HCT116 (cell line): ENCODE results near the gene MRTFB.

Experiments used
- CEBPB ChIP-seq: IDR thresholded peaks from 2 replicates; pipeline ENCODE4 v1.6.1; 2012; ENCODE audit warnings: low read depth
- EZH2 ChIP-seq: fragments of 200-600 bp; sonication (generic); IDR thresholded peaks from 2 replicates; pipeline ENCODE4 v1.6.1; 2017; ENCODE audit warnings: antibody characterized with exemption, mixed run types
- EZH2phosphoT487 ChIP-seq: fragments of 200-600 bp; IDR thresholded peaks from 2 replicates; pipeline ENCODE4 v1.6.1; 2018; ENCODE audit warnings: antibody characterized with exemption, borderline replicate concordance
- JUND ChIP-seq: IDR thresholded peaks from 2 replicates; pipeline ENCODE4 v1.6.1; 2012
- POLR2A ChIP-seq: IDR thresholded peaks from 2 replicates; pipeline ENCODE4 v1.7.0; 2011; ENCODE audit warnings: borderline replicate concordance; ENCODE audit not compliant: insufficient read depth, insufficient read length; ENCODE audit errors: extremely low read depth
- POLR2AphosphoS5 ChIP-seq: IDR thresholded peaks from 2 replicates; pipeline ENCODE4 v1.6.1; 2011; ENCODE audit warnings: mild to moderate bottlenecking, low read depth, low read length, moderate library complexity
- RAD21 ChIP-seq: IDR thresholded peaks from 2 replicates; pipeline ENCODE4 v1.6.1; 2012; ENCODE audit warnings: low read depth, mild to moderate bottlenecking
- SP1 ChIP-seq: IDR thresholded peaks from 2 replicates; pipeline ENCODE4 v1.6.1; 2012; ENCODE audit warnings: low read depth
- TF ChIP-seq, protein P1 (sequence below), 3 experiments: fragments of 200-600 bp in 1 of 3; sonication (generic) in 1 of 3; IDR thresholded peaks in 2 of 3; conservative IDR thresholded peaks in 1 of 3; 2 replicates each; pipeline ENCODE4 v1.5.1; 2012 to 2017; ENCODE audit warnings: low read depth in 2 of 3, low read length in 2 of 3, antibody characterized with exemption in 1 of 3, borderline replicate concordance in 1 of 3, control low read depth in 1 of 3, mild to moderate bottlenecking in 1 of 3, mixed read lengths in 1 of 3, mixed run types in 1 of 3, moderate library complexity in 1 of 3; ENCODE audit not compliant: insufficient read depth in 1 of 3
- TF ChIP-seq, protein P2 (sequence below): IDR thresholded peaks from 2 replicates; pipeline ENCODE4 v1.6.1; 2012

DNA sequence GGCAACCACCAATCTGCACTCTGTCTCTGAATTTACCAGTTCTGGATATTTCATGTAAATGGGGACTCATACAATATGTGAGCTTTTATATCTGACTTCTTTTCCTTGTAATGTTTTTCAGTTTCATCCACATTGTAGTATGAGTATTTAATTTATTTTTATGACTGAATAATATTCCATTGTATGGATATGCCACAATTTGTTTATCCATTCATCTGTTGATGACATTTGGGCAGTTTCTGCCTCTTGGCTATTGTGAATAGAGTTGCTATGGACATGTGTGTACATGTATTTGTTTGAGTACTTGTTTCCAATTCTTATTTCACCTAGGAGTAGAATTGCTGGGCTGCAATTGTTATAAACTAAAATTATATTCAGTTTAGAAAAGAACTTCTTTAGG, 126.9 kb downstream of the MRTFB start:
- TF ChIP-seq, protein P1, sequence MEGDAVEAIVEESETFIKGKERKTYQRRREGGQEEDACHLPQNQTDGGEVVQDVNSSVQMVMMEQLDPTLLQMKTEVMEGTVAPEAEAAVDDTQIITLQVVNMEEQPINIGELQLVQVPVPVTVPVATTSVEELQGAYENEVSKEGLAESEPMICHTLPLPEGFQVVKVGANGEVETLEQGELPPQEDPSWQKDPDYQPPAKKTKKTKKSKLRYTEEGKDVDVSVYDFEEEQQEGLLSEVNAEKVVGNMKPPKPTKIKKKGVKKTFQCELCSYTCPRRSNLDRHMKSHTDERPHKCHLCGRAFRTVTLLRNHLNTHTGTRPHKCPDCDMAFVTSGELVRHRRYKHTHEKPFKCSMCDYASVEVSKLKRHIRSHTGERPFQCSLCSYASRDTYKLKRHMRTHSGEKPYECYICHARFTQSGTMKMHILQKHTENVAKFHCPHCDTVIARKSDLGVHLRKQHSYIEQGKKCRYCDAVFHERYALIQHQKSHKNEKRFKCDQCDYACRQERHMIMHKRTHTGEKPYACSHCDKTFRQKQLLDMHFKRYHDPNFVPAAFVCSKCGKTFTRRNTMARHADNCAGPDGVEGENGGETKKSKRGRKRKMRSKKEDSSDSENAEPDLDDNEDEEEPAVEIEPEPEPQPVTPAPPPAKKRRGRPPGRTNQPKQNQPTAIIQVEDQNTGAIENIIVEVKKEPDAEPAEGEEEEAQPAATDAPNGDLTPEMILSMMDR (IDR thresholded peaks at IDR 0.05 in 2 of 3, conservative IDR thresholded peaks at IDR 0.05 in 1 of 3; ENCODE audit: borderline replicate concordance in 1 of 3, insufficient read depth in 1 of 3, low read depth in 2 of 3, low read length in 2 of 3), result no peak
- no peak for TF ChIP-seq POLR2A
- TF ChIP-seq RAD21, result no peak
- TF ChIP-seq EZH2phosphoT487, result no peak
- no peak for TF ChIP-seq JUND
- no peak for TF ChIP-seq CEBPB
- TF ChIP-seq POLR2AphosphoS5, result no peak
- TF ChIP-seq, protein P2, sequence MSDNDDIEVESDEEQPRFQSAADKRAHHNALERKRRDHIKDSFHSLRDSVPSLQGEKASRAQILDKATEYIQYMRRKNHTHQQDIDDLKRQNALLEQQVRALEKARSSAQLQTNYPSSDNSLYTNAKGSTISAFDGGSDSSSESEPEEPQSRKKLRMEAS, result no peak
- no peak for TF ChIP-seq SP1
- no peak for TF ChIP-seq EZH2
